Panc1 (cell line): ENCODE results near the gene ARSG. TPM values are rescaled to one million over a fixed set of nuclear protein-coding genes. Genes with fewer than 3 reads are reported as not detected.
"Not testable (repeated sequence)": the region's sequence is repeated elsewhere in the genome, so short reads cannot be mapped to it uniquely, and the experiment has no call there.

ENCODE experiments used
- ATAC-seq: fragments of 200-7000 bp; cut with Tn5 transposase; 2 replicates; pipeline ENCODE4 v1.9.1; 2020; ENCODE audit warnings: mild to moderate bottlenecking, moderate library complexity
- BruUV-seq: library from RNA; stranded (reverse); fragments of 400-500 nt; replicated peaks from 2 replicates; lab custom pipeline; 2021; lab: Mats Ljungman, UMichigan
- CTCF ChIA-PET: fragments of 300-600 bp; sonication (Branson Sonifier 250); formaldehyde crosslinking; loops from one replicate; lab custom pipeline; 2022; ENCODE audit warnings: antibody characterized with exemption; lab: Charles Lee
- POLR2A ChIA-PET: fragments of 300-600 bp; sonication (Branson Sonifier 250); formaldehyde crosslinking; loops from one replicate; lab custom pipeline; 2022; ENCODE audit warnings: antibody characterized with exemption; lab: Charles Lee
- DNase-seq: peaks from one replicate; pipeline ENCODE4 v3.0.0-alpha.2; 2010; ENCODE audit warnings: low read depth, low spot score
- H3K27ac ChIP-seq: 2 replicates; pipeline ENCODE4 v1.5.1; 2011; ENCODE audit warnings: mild to moderate bottlenecking, low read length, inconsistent platforms
- H3K27me3 ChIP-seq: fragments of 200-500 bp; sonication (Bioruptor generic); 2 replicates; pipeline ENCODE4 v1.6.0; 2014; ENCODE audit warnings: low read length, inconsistent platforms; ENCODE audit not compliant: control insufficient read depth, insufficient read depth
- H3K36me3 ChIP-seq: fragments of 200-500 bp; sonication (Bioruptor generic); 2 replicates; pipeline ENCODE4 v1.5.1; 2014; ENCODE audit warnings: inconsistent platforms, mild to moderate bottlenecking, low read length, moderate library complexity; ENCODE audit not compliant: control insufficient read depth, insufficient read depth
- H3K4me1 ChIP-seq: 2 replicates; pipeline ENCODE4 v1.5.1; 2011; ENCODE audit warnings: inconsistent platforms, mild to moderate bottlenecking, low read length, moderate library complexity; ENCODE audit not compliant: control insufficient read depth, insufficient read depth
- H3K4me3 ChIP-seq, 2 experiments: 2 replicates each; pipeline ENCODE4 v1.5.1; 2011 to 2012; ENCODE audit warnings: low read depth in 2 of 2, low read length in 2 of 2, mild to moderate bottlenecking in 2 of 2, inconsistent platforms in 1 of 2, moderate library complexity in 1 of 2
- H3K9me3 ChIP-seq: fragments of 200-500 bp; sonication (Bioruptor generic); 2 replicates; pipeline ENCODE4 v1.5.1; 2014; ENCODE audit warnings: low read depth, mild to moderate bottlenecking, inconsistent platforms, low read length, moderate library complexity; ENCODE audit not compliant: control insufficient read depth, insufficient read depth
- POLR2AphosphoS5 ChIP-seq: IDR thresholded peaks from 2 replicates; pipeline ENCODE4 v1.6.1; 2012; ENCODE audit warnings: mild to moderate bottlenecking, low read depth, low read length, moderate library complexity
- SIN3A ChIP-seq: IDR thresholded peaks from 2 replicates; pipeline ENCODE4 v1.6.1; 2012; ENCODE audit warnings: low read depth, mild to moderate bottlenecking, low read length, moderate library complexity, borderline replicate concordance; ENCODE audit not compliant: insufficient read depth
- in situ Hi-C: cut with HindIII; loops from 2 replicates; pipeline ENCODE4 v1.10.0; 2016; ENCODE audit warnings: low sequenced_read_pairs, low pct_unique_long_range_greater_than_20kb
- intact Hi-C: fragments of 100-400 bp; cut with micrococcal nuclease; formaldehyde crosslinking; loops from one replicate; pipeline ENCODE4 v1.10.0; 2022; ENCODE audit not compliant: unreplicated experiment
- total RNA-seq: library from RNA; stranded (reverse); gene quantifications from one replicate; pipeline ENCODE4 v1.2.1, GENCODE V29; 2021; ENCODE audit not compliant: unreplicated experiment
- TF ChIP-seq, protein P1 (sequence below): fragments of 450-650 bp; IDR thresholded peaks from 2 replicates; pipeline ENCODE4 v1.5.1; 2017; ENCODE audit warnings: mild to moderate bottlenecking
- TF ChIP-seq, protein P2 (sequence below), 2 experiments: IDR thresholded peaks; 2 replicates each; pipeline ENCODE4 v1.6.1; 2011 to 2012; ENCODE audit warnings: low read depth in 2 of 2, control low read depth in 1 of 2, low read length in 1 of 2, mild to moderate bottlenecking in 1 of 2, moderate library complexity in 1 of 2; ENCODE audit not compliant: insufficient read depth in 1 of 2

Gene ARSG
- total RNA-seq, 1 experiment from 2014 or later: 2.3 TPM

DNA sequence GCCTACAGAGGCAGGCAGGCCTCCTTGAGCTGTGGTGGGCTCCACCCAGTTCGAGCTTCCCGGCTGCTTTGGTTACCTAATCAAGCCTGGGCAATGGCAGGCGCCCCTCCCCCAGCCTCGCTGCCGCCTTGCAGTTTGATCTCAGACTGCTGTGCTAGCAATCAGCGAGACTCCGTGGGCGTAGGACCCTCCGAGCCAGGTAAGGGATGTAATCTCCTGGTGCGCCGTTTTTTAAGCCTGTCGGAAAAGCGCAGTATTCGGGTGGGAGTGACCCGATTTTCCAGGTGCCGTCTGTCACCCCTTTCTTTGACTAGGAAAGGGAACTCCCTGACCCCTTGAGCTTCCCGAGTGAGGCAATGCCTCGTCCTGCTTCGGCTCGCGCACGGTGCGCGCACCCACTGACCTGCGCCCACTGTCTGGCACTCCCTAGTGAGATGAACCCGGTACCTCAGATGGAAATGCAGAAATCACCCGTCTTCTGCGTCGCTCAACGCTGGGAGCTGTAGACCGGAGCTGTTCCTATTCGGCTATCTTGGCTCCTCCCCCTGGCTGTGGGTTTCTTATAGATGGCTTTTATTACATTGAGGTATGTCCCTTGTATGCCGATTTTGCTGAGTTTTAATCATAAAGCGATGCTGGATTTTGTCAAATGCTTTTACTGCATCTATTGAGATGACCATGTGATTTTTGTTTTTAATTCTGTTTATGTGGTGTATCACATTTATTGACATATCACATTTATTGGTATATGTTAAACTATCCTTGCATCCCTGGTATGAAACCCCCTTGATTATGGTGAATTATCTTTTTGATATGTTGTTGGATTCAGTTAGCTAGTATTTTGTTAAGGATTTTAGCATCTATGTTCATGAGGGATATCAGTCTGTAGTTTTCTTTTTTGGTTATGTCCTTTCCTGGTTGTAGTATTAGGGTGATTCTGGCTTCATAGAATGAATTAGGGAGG is 122.6 kb downstream of the ARSG start:
- DNase-seq, BruUV-seq, H3K4me1 ChIP-seq, H3K27me3 ChIP-seq, H3K27ac ChIP-seq, ATAC-seq, intact Hi-C loops, POLR2A ChIA-PET, in situ Hi-C loops, CTCF ChIA-PET, H3K36me3 ChIP-seq, H3K9me3 ChIP-seq: not testable (repeated sequence)
- H3K4me3 ChIP-seq: peak overlapping the region in 1 of 2 experiments; percentile 27; a peak in 2 of 4 replicates

DNA sequence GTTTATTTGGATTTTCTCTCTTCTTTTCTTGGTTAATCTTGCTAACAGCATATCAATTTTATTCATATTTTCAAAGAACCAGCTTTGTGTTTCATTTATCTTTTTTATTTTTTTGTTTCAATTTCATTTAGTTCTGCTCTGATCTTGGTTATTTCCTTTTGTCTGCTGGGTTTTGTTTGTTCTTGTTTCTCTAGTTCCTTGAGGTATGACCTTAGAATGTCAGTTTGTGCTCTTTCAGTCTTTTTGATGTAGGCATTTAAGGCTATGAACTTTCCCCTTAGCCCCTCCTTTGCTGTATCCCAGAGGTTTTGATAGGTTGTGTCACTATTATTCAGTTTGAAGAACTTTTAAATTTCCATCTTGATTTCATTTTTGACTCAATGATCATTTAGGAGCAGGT is 123.6 kb downstream of the ARSG start:
- BruUV-seq, H3K4me3 ChIP-seq, in situ Hi-C loops, POLR2A ChIA-PET, ATAC-seq, H3K36me3 ChIP-seq, DNase-seq, H3K9me3 ChIP-seq, H3K4me1 ChIP-seq, intact Hi-C loops, CTCF ChIA-PET, H3K27ac ChIP-seq, H3K27me3 ChIP-seq: not testable (repeated sequence)

DNA sequence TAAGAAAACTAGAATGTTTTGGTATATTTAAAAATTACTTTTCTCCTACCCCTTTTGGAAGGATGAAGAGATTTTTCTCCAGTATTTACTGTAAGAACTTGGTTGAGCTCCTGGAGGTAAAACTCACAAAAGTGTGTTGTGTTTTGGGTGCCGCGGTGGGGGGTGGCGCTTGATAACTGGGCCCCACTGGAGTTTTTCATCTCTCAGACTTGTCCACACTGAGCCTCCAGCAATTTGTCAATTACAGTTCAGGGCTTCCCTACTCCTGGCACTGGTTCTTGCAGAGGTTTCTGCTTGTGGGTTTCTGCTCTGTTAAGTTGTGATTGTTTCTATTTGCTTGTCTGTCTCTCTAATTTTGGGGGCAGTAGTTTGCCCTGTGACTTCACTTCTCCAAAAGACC is 126.0 kb downstream of the ARSG start:
- Histone ChIP-seq H3K4me1 (no peaks in the 10 kb centered on the region), H3K36me3 (no peaks in the 10 kb centered on the region), H3K4me3 (no peak overlapping the region), H3K27me3 (no peaks in the 10 kb centered on the region), H3K27ac (no peak overlapping the region), H3K9me3 (no peaks in the 10 kb centered on the region)
- intact Hi-C loops (no loop called here), in situ Hi-C loops (no loop called here)
- POLR2A ChIA-PET: no interaction called here
- DNase-seq (no peak), ATAC-seq (no peak)
- no TSS peak for BruUV-seq
- TF ChIP-seq, protein P1, sequence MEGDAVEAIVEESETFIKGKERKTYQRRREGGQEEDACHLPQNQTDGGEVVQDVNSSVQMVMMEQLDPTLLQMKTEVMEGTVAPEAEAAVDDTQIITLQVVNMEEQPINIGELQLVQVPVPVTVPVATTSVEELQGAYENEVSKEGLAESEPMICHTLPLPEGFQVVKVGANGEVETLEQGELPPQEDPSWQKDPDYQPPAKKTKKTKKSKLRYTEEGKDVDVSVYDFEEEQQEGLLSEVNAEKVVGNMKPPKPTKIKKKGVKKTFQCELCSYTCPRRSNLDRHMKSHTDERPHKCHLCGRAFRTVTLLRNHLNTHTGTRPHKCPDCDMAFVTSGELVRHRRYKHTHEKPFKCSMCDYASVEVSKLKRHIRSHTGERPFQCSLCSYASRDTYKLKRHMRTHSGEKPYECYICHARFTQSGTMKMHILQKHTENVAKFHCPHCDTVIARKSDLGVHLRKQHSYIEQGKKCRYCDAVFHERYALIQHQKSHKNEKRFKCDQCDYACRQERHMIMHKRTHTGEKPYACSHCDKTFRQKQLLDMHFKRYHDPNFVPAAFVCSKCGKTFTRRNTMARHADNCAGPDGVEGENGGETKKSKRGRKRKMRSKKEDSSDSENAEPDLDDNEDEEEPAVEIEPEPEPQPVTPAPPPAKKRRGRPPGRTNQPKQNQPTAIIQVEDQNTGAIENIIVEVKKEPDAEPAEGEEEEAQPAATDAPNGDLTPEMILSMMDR: no peak
- TF ChIP-seq POLR2AphosphoS5 (no peak), SIN3A (no peak)
- TF ChIP-seq, protein P2, sequence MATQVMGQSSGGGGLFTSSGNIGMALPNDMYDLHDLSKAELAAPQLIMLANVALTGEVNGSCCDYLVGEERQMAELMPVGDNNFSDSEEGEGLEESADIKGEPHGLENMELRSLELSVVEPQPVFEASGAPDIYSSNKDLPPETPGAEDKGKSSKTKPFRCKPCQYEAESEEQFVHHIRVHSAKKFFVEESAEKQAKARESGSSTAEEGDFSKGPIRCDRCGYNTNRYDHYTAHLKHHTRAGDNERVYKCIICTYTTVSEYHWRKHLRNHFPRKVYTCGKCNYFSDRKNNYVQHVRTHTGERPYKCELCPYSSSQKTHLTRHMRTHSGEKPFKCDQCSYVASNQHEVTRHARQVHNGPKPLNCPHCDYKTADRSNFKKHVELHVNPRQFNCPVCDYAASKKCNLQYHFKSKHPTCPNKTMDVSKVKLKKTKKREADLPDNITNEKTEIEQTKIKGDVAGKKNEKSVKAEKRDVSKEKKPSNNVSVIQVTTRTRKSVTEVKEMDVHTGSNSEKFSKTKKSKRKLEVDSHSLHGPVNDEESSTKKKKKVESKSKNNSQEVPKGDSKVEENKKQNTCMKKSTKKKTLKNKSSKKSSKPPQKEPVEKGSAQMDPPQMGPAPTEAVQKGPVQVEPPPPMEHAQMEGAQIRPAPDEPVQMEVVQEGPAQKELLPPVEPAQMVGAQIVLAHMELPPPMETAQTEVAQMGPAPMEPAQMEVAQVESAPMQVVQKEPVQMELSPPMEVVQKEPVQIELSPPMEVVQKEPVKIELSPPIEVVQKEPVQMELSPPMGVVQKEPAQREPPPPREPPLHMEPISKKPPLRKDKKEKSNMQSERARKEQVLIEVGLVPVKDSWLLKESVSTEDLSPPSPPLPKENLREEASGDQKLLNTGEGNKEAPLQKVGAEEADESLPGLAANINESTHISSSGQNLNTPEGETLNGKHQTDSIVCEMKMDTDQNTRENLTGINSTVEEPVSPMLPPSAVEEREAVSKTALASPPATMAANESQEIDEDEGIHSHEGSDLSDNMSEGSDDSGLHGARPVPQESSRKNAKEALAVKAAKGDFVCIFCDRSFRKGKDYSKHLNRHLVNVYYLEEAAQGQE (IDR thresholded peaks at IDR 0.05; ENCODE audit: insufficient read depth in 1 of 2, low read depth in 2 of 2, low read length in 1 of 2): no peak
- CTCF ChIA-PET: no interaction called here
